ENCODE results near the gene ZC2HC1B.
"Not testable (repeated sequence)": the region's sequence is repeated elsewhere in the genome, so short reads cannot be mapped to it uniquely, and the experiment has no call there.

ZC2HC1B gene

DNA sequence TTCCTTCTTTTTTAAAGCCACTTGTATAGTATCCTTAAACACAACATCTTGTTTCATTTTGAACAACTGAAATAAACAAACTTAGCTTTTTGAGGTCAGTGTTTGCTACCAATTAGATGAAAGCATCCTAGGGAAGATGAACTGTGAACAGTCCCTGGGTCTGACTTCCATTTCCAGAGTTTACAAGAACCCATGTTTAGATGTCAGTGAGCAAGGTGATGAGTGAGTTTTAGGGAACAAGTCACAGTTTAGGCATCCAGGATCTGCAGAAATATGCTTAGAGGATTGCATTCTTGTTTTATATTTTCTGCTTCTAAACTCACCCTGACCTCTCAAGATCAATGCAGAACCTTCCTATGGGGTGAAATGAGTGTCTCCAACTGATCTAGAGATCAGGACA, 3.0 kb downstream of the ZC2HC1B start:
- Histone ChIP-seq H3K9ac (ENCODE audit: low read length) (no peak overlapping the region), H3K27me3 (ENCODE audit: low read depth, low read length) (no peaks in the 10 kb centered on the region), H3K36me3 (replicated peaks; ENCODE audit: low read depth, low read length) (peaks cover 27% of the 10 kb centered on the region), H3K4me3 (ENCODE audit: low read length) (no peak overlapping the region), H4K20me1 (ENCODE audit: insufficient read depth, low read length) (no peaks in the 10 kb centered on the region), H3K4me1 (ENCODE audit: low read length) (peaks cover 14% of the 10 kb centered on the region), H3K79me2 (ENCODE audit: low read length) (no peaks in the 10 kb centered on the region), H3K9me3 (ENCODE audit: insufficient read depth, low read length) (no peaks in the 10 kb centered on the region), H3K4me2 (ENCODE audit: low read length) (no peak overlapping the region), H3K27ac (ENCODE audit: low read length) (no peak overlapping the region), H2AFZ (ENCODE audit: low read depth, low read length) (no peak overlapping the region)
- TF ChIP-seq, protein P1, sequence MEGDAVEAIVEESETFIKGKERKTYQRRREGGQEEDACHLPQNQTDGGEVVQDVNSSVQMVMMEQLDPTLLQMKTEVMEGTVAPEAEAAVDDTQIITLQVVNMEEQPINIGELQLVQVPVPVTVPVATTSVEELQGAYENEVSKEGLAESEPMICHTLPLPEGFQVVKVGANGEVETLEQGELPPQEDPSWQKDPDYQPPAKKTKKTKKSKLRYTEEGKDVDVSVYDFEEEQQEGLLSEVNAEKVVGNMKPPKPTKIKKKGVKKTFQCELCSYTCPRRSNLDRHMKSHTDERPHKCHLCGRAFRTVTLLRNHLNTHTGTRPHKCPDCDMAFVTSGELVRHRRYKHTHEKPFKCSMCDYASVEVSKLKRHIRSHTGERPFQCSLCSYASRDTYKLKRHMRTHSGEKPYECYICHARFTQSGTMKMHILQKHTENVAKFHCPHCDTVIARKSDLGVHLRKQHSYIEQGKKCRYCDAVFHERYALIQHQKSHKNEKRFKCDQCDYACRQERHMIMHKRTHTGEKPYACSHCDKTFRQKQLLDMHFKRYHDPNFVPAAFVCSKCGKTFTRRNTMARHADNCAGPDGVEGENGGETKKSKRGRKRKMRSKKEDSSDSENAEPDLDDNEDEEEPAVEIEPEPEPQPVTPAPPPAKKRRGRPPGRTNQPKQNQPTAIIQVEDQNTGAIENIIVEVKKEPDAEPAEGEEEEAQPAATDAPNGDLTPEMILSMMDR (IDR thresholded peaks at IDR 0.05; ENCODE audit: low read depth, low read length) = no peak
- TF ChIP-seq EZH2phosphoT487 (IDR thresholded peaks at IDR 0.05; ENCODE audit: low read depth) = no peak

DNA sequence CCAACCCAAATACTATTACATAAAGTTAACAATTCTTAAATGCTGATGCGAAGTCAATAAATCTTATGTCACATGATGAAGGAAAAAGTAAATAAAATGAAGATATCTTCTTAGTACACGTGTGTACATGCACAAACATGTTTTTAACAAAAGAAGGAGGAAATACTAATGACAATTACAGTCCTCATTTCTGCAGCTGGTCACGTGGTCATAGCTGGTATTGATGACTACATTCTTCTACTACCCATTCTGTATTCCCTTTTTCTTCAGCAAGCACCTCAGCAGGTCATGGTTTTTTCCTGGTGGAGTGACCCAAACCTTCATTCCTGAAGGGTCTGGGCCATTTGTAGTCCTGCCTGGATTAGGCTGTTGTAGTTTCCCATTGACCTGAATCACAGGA, 4.5 kb downstream of the ZC2HC1B start:
- peaks cover 26% of the 10 kb centered on the region for H3K36me3 ChIP-seq (replicated peaks; ENCODE audit: low read depth, low read length)
- not testable (repeated sequence) for H3K4me3 ChIP-seq (ENCODE audit: low read length); H3K27ac ChIP-seq (ENCODE audit: low read length); H3K9me3 ChIP-seq (ENCODE audit: insufficient read depth, low read length); H3K4me1 ChIP-seq (ENCODE audit: low read length); H3K27me3 ChIP-seq (ENCODE audit: low read depth, low read length); H3K79me2 ChIP-seq (ENCODE audit: low read length); H4K20me1 ChIP-seq (ENCODE audit: insufficient read depth, low read length); H3K4me2 ChIP-seq (ENCODE audit: low read length); H3K9ac ChIP-seq (ENCODE audit: low read length); H2AFZ ChIP-seq (ENCODE audit: low read depth, low read length)

DNA sequence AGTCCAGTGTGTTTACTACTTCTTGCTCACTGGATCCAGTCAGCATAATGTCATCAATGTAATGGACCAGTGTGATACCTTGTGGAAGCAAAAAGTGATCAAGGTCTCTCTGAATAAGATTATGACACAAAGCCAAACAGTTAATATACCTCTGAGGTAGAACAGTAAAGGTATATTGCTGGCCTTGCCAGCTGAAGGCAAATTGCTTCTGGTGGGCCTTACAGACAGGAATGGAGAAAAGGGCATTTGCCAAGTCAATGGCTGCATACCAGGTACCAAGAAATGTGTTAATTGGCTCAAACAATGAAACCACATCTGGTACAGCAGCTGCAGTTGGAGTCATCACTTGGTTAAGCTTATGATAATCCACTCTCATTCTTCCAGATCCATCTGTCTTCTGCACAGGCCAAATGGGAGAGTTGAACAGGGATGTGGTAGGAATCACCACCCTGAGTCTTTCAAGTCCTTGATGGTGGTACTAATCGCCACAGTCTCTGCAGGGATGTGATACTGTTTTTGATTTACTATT, 7.0 kb downstream of the ZC2HC1B start:
- H3K9me3 ChIP-seq (ENCODE audit: insufficient read depth, low read length); H3K27ac ChIP-seq (ENCODE audit: low read length); H3K27me3 ChIP-seq (ENCODE audit: low read depth, low read length); H4K20me1 ChIP-seq (ENCODE audit: insufficient read depth, low read length); H3K4me2 ChIP-seq (ENCODE audit: low read length); H3K9ac ChIP-seq (ENCODE audit: low read length); H3K36me3 ChIP-seq (replicated peaks; ENCODE audit: low read depth, low read length); H2AFZ ChIP-seq (ENCODE audit: low read depth, low read length); H3K79me2 ChIP-seq (ENCODE audit: low read length); H3K4me3 ChIP-seq (ENCODE audit: low read length): not testable (repeated sequence)
- peaks cover 13% of the 10 kb centered on the region for H3K4me1 ChIP-seq (ENCODE audit: low read length)

DNA sequence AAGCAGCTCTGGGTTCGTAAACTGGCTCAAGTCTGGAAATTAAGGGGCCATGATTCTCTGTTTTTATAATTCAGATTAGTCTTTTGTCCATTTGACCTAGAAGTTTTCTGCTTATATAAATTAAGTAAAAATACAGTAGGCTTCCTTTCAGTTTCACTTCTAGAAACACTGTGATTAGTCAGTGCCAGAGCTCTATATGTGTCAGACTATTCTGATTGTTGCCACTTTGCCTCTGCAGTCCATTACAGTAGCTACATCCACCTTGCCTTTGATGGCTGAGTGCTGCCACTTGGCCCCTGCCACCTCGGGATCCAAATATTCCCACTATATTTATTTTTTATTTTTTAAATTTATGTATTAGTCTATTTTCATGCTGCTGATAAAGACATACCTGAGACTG, 7.9 kb downstream of the ZC2HC1B start:
- peaks cover 5% of the 10 kb centered on the region for H3K36me3 ChIP-seq (replicated peaks; ENCODE audit: low read depth, low read length)
- H3K27ac ChIP-seq (ENCODE audit: low read length) = peak overlapping the region; percentile 35
- H3K4me1 ChIP-seq (ENCODE audit: low read length) = peaks cover 13% of the 10 kb centered on the region
- no peak overlapping the region for H3K9ac ChIP-seq (ENCODE audit: low read length)
- no peaks in the 10 kb centered on the region for H3K27me3 ChIP-seq (ENCODE audit: low read depth, low read length)
- H3K4me3 ChIP-seq (ENCODE audit: low read length) = no peak overlapping the region
- no peaks in the 10 kb centered on the region for H4K20me1 ChIP-seq (ENCODE audit: insufficient read depth, low read length)
- no peaks in the 10 kb centered on the region for H3K79me2 ChIP-seq (ENCODE audit: low read length)
- TF ChIP-seq EZH2phosphoT487 (IDR thresholded peaks at IDR 0.05; ENCODE audit: low read depth) = no peak
- TF ChIP-seq, protein P1 (IDR thresholded peaks at IDR 0.05; ENCODE audit: low read depth, low read length) = no peak
- peak overlapping the region; percentile 22; the same call in 1 of the 2 replicates for H3K4me2 ChIP-seq (ENCODE audit: low read length)
- H2AFZ ChIP-seq (ENCODE audit: low read depth, low read length) = no peak overlapping the region
- H3K9me3 ChIP-seq (ENCODE audit: insufficient read depth, low read length) = no peaks in the 10 kb centered on the region

DNA sequence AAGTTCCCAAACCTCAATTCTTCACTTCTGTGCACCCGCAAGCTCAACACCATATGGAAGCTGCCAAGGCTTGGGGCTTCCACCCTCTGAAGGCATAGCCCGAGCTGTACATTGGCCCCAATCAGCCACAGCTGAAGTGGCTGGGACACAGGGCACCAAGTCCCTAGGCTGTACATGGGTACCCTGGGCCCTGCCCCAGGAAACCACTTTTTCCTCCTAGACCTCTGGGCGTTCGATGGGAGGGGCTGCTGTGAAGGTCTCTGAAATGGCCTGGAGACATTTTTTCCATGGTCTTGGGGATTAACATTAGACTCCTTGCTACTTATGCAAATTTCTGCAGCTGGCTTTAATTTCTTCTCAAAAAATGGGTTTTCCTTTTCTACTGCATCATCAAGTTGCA, 9.3 kb downstream of the ZC2HC1B start:
- H3K4me2 ChIP-seq (ENCODE audit: low read length); H3K27ac ChIP-seq (ENCODE audit: low read length); H3K4me3 ChIP-seq (ENCODE audit: low read length); H2AFZ ChIP-seq (ENCODE audit: low read depth, low read length); H3K36me3 ChIP-seq (replicated peaks; ENCODE audit: low read depth, low read length); H3K79me2 ChIP-seq (ENCODE audit: low read length); H4K20me1 ChIP-seq (ENCODE audit: insufficient read depth, low read length); H3K9ac ChIP-seq (ENCODE audit: low read length); H3K27me3 ChIP-seq (ENCODE audit: low read depth, low read length); H3K9me3 ChIP-seq (ENCODE audit: insufficient read depth, low read length): not testable (repeated sequence)
- peaks cover 13% of the 10 kb centered on the region for H3K4me1 ChIP-seq (ENCODE audit: low read length)

DNA sequence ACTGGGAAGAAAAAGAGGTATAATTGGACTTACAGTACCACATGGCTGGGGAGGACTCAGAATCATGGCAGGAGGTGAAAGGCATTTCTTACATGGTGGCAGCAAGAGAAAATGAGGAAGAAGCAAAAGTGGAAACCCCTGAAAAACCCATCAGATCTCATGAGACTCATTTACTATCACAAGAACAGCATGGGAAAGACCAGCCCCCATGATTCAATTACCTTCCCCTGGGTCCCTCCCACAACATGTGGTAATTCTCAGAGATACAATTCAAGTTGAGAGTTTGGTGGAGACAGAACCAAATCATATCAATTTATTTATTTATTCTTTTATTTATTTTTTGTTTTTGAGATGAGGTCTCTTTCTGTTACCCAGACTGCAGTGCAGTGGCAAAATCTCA, 10.2 kb downstream of the ZC2HC1B start:
- not testable (repeated sequence) for H3K79me2 ChIP-seq (ENCODE audit: low read length); H3K9ac ChIP-seq (ENCODE audit: low read length)

More for the DNA sequence above, 10.2 kb downstream of the ZC2HC1B start:
- H3K27me3 ChIP-seq (ENCODE audit: low read depth, low read length); H3K9me3 ChIP-seq (ENCODE audit: insufficient read depth, low read length); H2AFZ ChIP-seq (ENCODE audit: low read depth, low read length); H3K4me3 ChIP-seq (ENCODE audit: low read length); H3K36me3 ChIP-seq (replicated peaks; ENCODE audit: low read depth, low read length); H3K4me2 ChIP-seq (ENCODE audit: low read length); H4K20me1 ChIP-seq (ENCODE audit: insufficient read depth, low read length); H3K27ac ChIP-seq (ENCODE audit: low read length): not testable (repeated sequence)
- peaks cover 13% of the 10 kb centered on the region for H3K4me1 ChIP-seq (ENCODE audit: low read length)

Measured in OCI-LY3 (cell line).